Heart right ventricle (tissue), 16 donors: ENCODE results near the gene GPR119. TPM values are rescaled to one million over a fixed set of nuclear protein-coding genes. Genes with fewer than 3 reads are reported as not detected.
A peak's percentile ranks its signal among the peaks of the same experiment; 100 is the strongest.

Experiments
- ATAC-seq, 8 donors: fragments of 200-7000 bp; cut with Tn5 transposase; one replicate each; pipeline ENCODE4 v1.9.1; 2020; ENCODE audit warnings: mild to moderate bottlenecking in 8 of 8, moderate library complexity in 8 of 8, moderate number of reproducible peaks in 1 of 8
- DNase-seq, 2 donors: peaks; one replicate each; pipeline ENCODE4 v3.0.0-alpha.2; 2020
- H3K27ac ChIP-seq, 10 donors: fragments of 200-600 bp; sonication (generic) in 2 of 10; one replicate each; pipeline versions ENCODE4 v1.5.0 to v1.8.0; 2020 to 2022; ENCODE audit warnings: mild to moderate bottlenecking in 3 of 10
- H3K27me3 ChIP-seq, 7 donors: fragments of 200-600 bp; one replicate each; pipeline ENCODE4 v1.8.0; 2021 to 2022; ENCODE audit warnings: mild to moderate bottlenecking in 2 of 7
- H3K36me3 ChIP-seq, 9 donors: fragments of 200-600 bp; sonication (generic) in 1 of 9; one replicate each; pipeline versions ENCODE4 v1.5.0 to v1.8.0; 2020 to 2022; ENCODE audit warnings: mild to moderate bottlenecking in 2 of 9
- H3K4me1 ChIP-seq, 9 donors: fragments of 200-600 bp; sonication (generic) in 1 of 9; one replicate each; pipeline versions ENCODE4 v1.5.0 to v1.8.0; 2020 to 2022; ENCODE audit warnings: mild to moderate bottlenecking in 4 of 9
- H3K4me3 ChIP-seq, 10 donors: fragments of 200-600 bp; sonication (generic) in 2 of 10; one replicate each; pipeline versions ENCODE4 v1.5.0 to v1.8.0; 2020 to 2022; ENCODE audit warnings: mild to moderate bottlenecking in 7 of 10, moderate library complexity in 2 of 10
- H3K9me3 ChIP-seq, 11 donors: fragments of 200-600 bp in 10 of 11; sonication (generic) in 2 of 11; one replicate each; pipeline versions ENCODE4 v1.5.0 to v1.8.0; 2013 to 2022; ENCODE audit warnings: mild to moderate bottlenecking in 2 of 11, control low read depth in 1 of 11, moderate library complexity in 1 of 11
- WGBS, 2 donors: extraction: QIAGEN DNeasy Blood & Tissue Kit; methylation state at CpG; one replicate each; pipeline ENCODE4 v1.1.7; 2013; ENCODE audit warnings: inconsistent platforms in 1 of 2; 5-methylcytosine and 5-hydroxymethylcytosine counted together
- intact Hi-C, 10 donors: fragments of 100-400 bp; cut with DNase I; formaldehyde crosslinking; loops; one replicate each; pipeline versions ENCODE4 v1.11.1 to v1.14.2; 2022
- polyA plus RNA-seq, 2 donors: library from polyadenylated mRNA; stranded (reverse); fragments of 200-250 nt; gene quantifications; one replicate each; pipeline ENCODE4 v1.2.3, GENCODE V29; 2013
- total RNA-seq, 10 donors: library from RNA; stranded (reverse); fragmentation: NEBNext Ultra II Directional in 3 of 10; extraction: Animal tissue kit (Norgen Biotek cat#: 25700) in 3 of 10; gene quantifications; one replicate each; pipeline versions ENCODE4 v1.2.1 to v1.2.4, GENCODE V29; 2021 to 2023
- TF ChIP-seq, protein P1 (sequence below), 9 donors: fragments of 200-600 bp; sonication (generic) in 2 of 9; IDR thresholded peaks; one replicate each; pipeline versions ENCODE4 v1.5.0 to v1.8.0; 2021 to 2022; ENCODE audit warnings: antibody characterized with exemption in 9 of 9, mild to moderate bottlenecking in 5 of 9, moderate library complexity in 1 of 9
- donor health status: Arrhythmogenic right ventricular cardiomyopathy.
- donor health status: ischemic (EF 13 %, LVEDD 7.1; RV severe dilation, severe dysfunction).
- donor health status: healthy with polysubstance abuse.
- donor health status: DM: no; HTN: yes; CAD: no.
- donor health status: DM: no; HTN: no; CAD: no.
- donor health status: ischemic (EF 25% LVEDD 6.9; RV normal size, moderate dysfunction).
- donor health status: ischemic (EF 25% LVEDD 5.7; RV mildly dilated, moderate dysfunction).
- donor health status: healthy.
- donor health status: DM: yes; HTN: yes; CAD: no.
- donor health status: Ischemic cardiomyopathy.
- donor health status: ischemic (EF 35%, LVEDD 5.7; RV mildly dilated, moderate dysfunction).
- donor health status: nonischemic (EF 11% LVEDD 7.7; RV severe dilation, severe dysfunction).
- donor health status: DM: yes; HTN: yes; CAD: no.
- donor health status: PGD.
- donor health status: ischemic (EF 29% LVEDD 5.4; RV normal size, mild dysfunction).
- donor health status: nonischemic (EF 23%, LVEDD 6.1; RV moderate dilation, normal function).

The GPR119 gene
- total and polyA plus RNA-seq, 12 donors, result not detected

GRCh38 chrX:130351567-130351966 lies 33.9 kb downstream of the GPR119 start:
- TF ChIP-seq, protein P1, sequence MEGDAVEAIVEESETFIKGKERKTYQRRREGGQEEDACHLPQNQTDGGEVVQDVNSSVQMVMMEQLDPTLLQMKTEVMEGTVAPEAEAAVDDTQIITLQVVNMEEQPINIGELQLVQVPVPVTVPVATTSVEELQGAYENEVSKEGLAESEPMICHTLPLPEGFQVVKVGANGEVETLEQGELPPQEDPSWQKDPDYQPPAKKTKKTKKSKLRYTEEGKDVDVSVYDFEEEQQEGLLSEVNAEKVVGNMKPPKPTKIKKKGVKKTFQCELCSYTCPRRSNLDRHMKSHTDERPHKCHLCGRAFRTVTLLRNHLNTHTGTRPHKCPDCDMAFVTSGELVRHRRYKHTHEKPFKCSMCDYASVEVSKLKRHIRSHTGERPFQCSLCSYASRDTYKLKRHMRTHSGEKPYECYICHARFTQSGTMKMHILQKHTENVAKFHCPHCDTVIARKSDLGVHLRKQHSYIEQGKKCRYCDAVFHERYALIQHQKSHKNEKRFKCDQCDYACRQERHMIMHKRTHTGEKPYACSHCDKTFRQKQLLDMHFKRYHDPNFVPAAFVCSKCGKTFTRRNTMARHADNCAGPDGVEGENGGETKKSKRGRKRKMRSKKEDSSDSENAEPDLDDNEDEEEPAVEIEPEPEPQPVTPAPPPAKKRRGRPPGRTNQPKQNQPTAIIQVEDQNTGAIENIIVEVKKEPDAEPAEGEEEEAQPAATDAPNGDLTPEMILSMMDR (IDR thresholded peaks at IDR 0.05), result no peak
- intact Hi-C loops, result no loop called here
- no peak overlapping the region for H3K27ac ChIP-seq
- H3K4me3 ChIP-seq, result no peak overlapping the region
- H3K27me3 ChIP-seq, result no peaks in the 10 kb centered on the region
- peaks cover 0 to 28% (median 0%) of the 10 kb centered on the region in 9 donors for H3K36me3 ChIP-seq
- no peaks in the 10 kb centered on the region for H3K4me1 ChIP-seq
- DNase-seq (no peak), ATAC-seq (no peak)
- 98 to 100% methylated on average over 3 of the region's 3 CpGs for WGBS, 2 donors
- no peaks in the 10 kb centered on the region for H3K9me3 ChIP-seq

GRCh38 chrX:130347321-130347720 lies 38.2 kb downstream of the GPR119 start:
- H3K36me3 ChIP-seq, result peaks cover 0 to 28% (median 0%) of the 10 kb centered on the region in 9 donors
- H3K4me3 ChIP-seq, result no peak overlapping the region
- no peaks in the 10 kb centered on the region for H3K9me3 ChIP-seq
- TF ChIP-seq, protein P1 (IDR thresholded peaks at IDR 0.05), result no peak
- H3K27me3 ChIP-seq, result no peaks in the 10 kb centered on the region
- no peak for DNase-seq
- 29 to 30% methylated on average over 1 of the region's 1 CpG for WGBS, 2 donors
- no peaks in the 10 kb centered on the region for H3K4me1 ChIP-seq
- H3K27ac ChIP-seq, result no peak overlapping the region
- intact Hi-C loops, result no loop called here
- ATAC-seq, result no peak

GRCh38 chrX:130343411-130343810 lies 42.1 kb downstream of the GPR119 start:
- Histone ChIP-seq H3K36me3 (no peaks in the 10 kb centered on the region), H3K9me3 (no peaks in the 10 kb centered on the region), H3K4me1 (peaks cover 0 to 8% (median 0%) of the 10 kb centered on the region in 9 donors), H3K27ac (no peak overlapping the region), H3K27me3 (no peaks in the 10 kb centered on the region), H3K4me3 (no peak overlapping the region)
- DNase-seq (no peak), ATAC-seq (no peak)
- WGBS, 2 donors, result 81 to 97% methylated on average over 1 of the region's 1 CpG
- intact Hi-C loops, result loop anchor here in 1 of 10 donors (5.0 kb wide), 1 partner anchor 569 kb away; no protein-coding TSS in a partner anchor
- TF ChIP-seq, protein P1 (IDR thresholded peaks at IDR 0.05), result no peak

GRCh38 chrX:130340271-130340670 lies 45.2 kb downstream of the GPR119 start:
- DNase-seq (no peak), ATAC-seq (no peak)
- 2 to 3% methylated on average over 9 of the region's 9 CpGs for WGBS, 2 donors
- intact Hi-C loops, result loop anchor here in 1 of 10 donors (5.0 kb wide), 1 partner anchor 572 kb away; no protein-coding TSS in a partner anchor
- TF ChIP-seq, protein P1 (IDR thresholded peaks at IDR 0.05), result no peak
- Histone ChIP-seq H3K36me3 (no peaks in the 10 kb centered on the region), H3K27me3 (no peaks in the 10 kb centered on the region), H3K4me3 (peak overlapping the region; percentile 33 to 81 (median 69)), H3K27ac (peak overlapping the region in 6 of 10 donors; percentile 54 to 75 (median 64)), H3K4me1 (peaks cover 0 to 8% (median 0%) of the 10 kb centered on the region in 9 donors), H3K9me3 (no peaks in the 10 kb centered on the region)
